ENCODE data around the gene CD48. TPM values are rescaled to one million over a fixed set of nuclear protein-coding genes. Genes with fewer than 3 reads are reported as not detected.
"Not testable (repeated sequence)": the region's sequence is repeated elsewhere in the genome, so short reads cannot be mapped to it uniquely, and the experiment has no call there.

The CD48 gene
- polyA plus RNA-seq, 1 of the 3 experiments (the other 2 are of a cell fraction), result not detected

DNA sequence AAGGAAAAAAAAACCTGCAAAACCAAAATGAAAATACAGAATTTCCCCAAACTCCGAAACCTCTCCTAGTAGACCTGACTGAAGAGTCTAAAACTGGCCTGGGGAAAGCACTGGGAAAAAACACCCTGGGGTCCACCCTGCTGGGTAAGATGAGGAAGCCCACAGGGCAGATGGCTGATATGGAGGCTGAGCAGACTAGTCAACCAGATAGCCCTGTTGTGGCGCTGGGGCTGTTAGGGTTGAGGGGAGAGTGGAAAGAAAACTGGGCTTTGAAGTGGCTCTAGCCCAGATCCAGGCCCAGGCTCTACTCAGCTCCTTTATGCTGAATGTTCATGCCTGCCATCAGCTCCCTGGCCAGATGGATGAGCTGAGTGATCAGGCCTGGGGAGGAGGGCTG lies 58.0 kb downstream of the CD48 start (continued):
- TF ChIP-seq RFX5 (IDR thresholded peaks at IDR 0.05; ENCODE audit: low read length), result no peak
- no peak for TF ChIP-seq FOXJ3 (CRISPR knock-in tag; IDR thresholded peaks at IDR 0.05)
- no peak for TF ChIP-seq JUND (IDR thresholded peaks at IDR 0.05)
- no peak for TF ChIP-seq MEF2A (IDR thresholded peaks at IDR 0.05; ENCODE audit: borderline replicate concordance, low read depth)
- no peak for TF ChIP-seq NRF1 (IDR thresholded peaks at IDR 0.05; ENCODE audit: low read depth, low read length)

- Histone ChIP-seq H3K9ac (no peak overlapping the region), H3K79me2 (ENCODE audit: insufficient read depth) (no peaks in the 10 kb centered on the region), H3K27me3 (ENCODE audit: insufficient read depth) (peaks cover 8% of the 10 kb centered on the region; the same call in 1 of the 2 replicates), H3K36me3 (replicated peaks in 1 of 2; ENCODE audit: control insufficient read depth in 1 of 2, insufficient read depth in 2 of 2, low read length in 1 of 2) (no peaks in the 10 kb centered on the region), H2AFZ (ENCODE audit: low read depth) (no peak overlapping the region), H3K4me2 (no peak overlapping the region), H3K4me3 (ENCODE audit: low read depth in 2 of 2, low read length in 1 of 2) (no peak overlapping the region), H3K9me2 (no peaks in the 10 kb centered on the region), H3K27ac (ENCODE audit: low read depth in 2 of 2, low read length in 1 of 2) (no peak overlapping the region), H3K4me1 (ENCODE audit: control insufficient read depth in 1 of 2, insufficient read depth in 2 of 2, low read depth in 1 of 2, low read length in 1 of 2) (no peaks in the 10 kb centered on the region; a peak in 1 of 4 replicates), H3K9me3 (no peaks in the 10 kb centered on the region), H3F3A (replicated peaks; ENCODE audit: insufficient read depth) (no peaks in the 10 kb centered on the region), H4K20me1 (ENCODE audit: insufficient read depth) (no peaks in the 10 kb centered on the region)
- DNase-seq, result no peak
- POLR2A ChIA-PET, result no interaction called here
- CTCF ChIA-PET, result interaction anchor here (1.4 kb wide), 1 partner anchor 13 kb away, joined by 3 read pairs; no protein-coding TSS in a partner anchor
- WGBS (ENCODE audit: low lambda C conversion rate), result 7% methylated on average over 9 of the region's 9 CpGs
- TF ChIP-seq ELF1 (IDR thresholded peaks at IDR 0.05) (no peak), FOXM1 (IDR thresholded peaks at IDR 0.05; ENCODE audit: low read depth) (no peak)
Observed at GRCh38 chr1:160652924-160653619, 58.5 kb downstream of the CD48 start.

DNA sequence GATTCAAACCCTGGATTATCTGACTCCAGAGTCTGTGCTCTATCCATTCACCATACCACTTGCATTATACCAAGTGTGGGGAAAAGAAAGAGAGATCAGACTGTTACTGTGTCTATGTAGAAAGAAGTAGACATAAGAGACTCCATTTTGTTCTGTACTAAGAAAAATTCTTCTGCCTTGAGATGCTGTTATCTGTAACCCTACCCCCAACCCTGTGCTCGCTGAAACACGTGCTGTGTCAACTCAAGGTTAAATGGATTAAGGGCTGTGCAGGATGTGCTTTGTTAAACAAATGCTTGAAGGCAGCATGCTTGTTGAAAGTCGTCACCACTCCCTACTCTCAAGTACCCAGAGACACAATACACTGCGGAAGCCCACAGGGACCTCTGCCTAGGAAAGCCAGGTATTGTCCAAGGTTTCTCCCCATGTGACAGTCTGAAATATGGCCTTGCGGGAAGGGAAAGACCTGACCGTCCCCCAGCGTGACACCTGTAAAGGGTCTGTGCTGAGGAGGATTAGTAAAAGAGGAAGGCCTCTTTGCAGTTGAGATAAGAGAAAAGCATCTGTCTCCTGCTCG lies 59.5 kb downstream of the CD48 start:
- H2AFZ ChIP-seq (ENCODE audit: low read depth); H3K9me3 ChIP-seq; CTCF ChIA-PET; H3K9ac ChIP-seq; POLR2A ChIA-PET; H3F3A ChIP-seq (replicated peaks; ENCODE audit: insufficient read depth); DNase-seq; H3K4me3 ChIP-seq (ENCODE audit: low read depth in 2 of 2, low read length in 1 of 2); H3K4me2 ChIP-seq; H3K4me1 ChIP-seq (ENCODE audit: control insufficient read depth in 1 of 2, insufficient read depth in 2 of 2, low read depth in 1 of 2, low read length in 1 of 2); H3K36me3 ChIP-seq (replicated peaks in 1 of 2; ENCODE audit: control insufficient read depth in 1 of 2, insufficient read depth in 2 of 2, low read length in 1 of 2); H3K27ac ChIP-seq (ENCODE audit: low read depth in 2 of 2, low read length in 1 of 2); H3K27me3 ChIP-seq (ENCODE audit: insufficient read depth); H3K79me2 ChIP-seq (ENCODE audit: insufficient read depth); H3K9me2 ChIP-seq; H4K20me1 ChIP-seq (ENCODE audit: insufficient read depth): not testable (repeated sequence)
- 6% methylated on average over 8 of the region's 8 CpGs for WGBS (ENCODE audit: low lambda C conversion rate)

GRCh38 chr1:160651433-160652064 lies 60.1 kb downstream of the CD48 start:
- Histone ChIP-seq H3F3A (replicated peaks; ENCODE audit: insufficient read depth) (no peaks in the 10 kb centered on the region), H3K36me3 (replicated peaks in 1 of 2; ENCODE audit: control insufficient read depth in 1 of 2, insufficient read depth in 2 of 2, low read length in 1 of 2) (no peaks in the 10 kb centered on the region), H3K79me2 (ENCODE audit: insufficient read depth) (no peaks in the 10 kb centered on the region), H3K9me3 (no peaks in the 10 kb centered on the region), H3K4me3 (ENCODE audit: low read depth in 2 of 2, low read length in 1 of 2) (no peak overlapping the region), H3K27me3 (ENCODE audit: insufficient read depth) (peaks cover 8% of the 10 kb centered on the region; the same call in 1 of the 2 replicates), H3K4me1 (ENCODE audit: control insufficient read depth in 1 of 2, insufficient read depth in 2 of 2, low read depth in 1 of 2, low read length in 1 of 2) (no peaks in the 10 kb centered on the region; a peak in 1 of 4 replicates), H3K27ac (ENCODE audit: low read depth in 2 of 2, low read length in 1 of 2) (no peak overlapping the region), H3K9ac (no peak overlapping the region), H4K20me1 (ENCODE audit: insufficient read depth) (no peaks in the 10 kb centered on the region), H2AFZ (ENCODE audit: low read depth) (no peak overlapping the region), H3K4me2 (no peak overlapping the region), H3K9me2 (no peaks in the 10 kb centered on the region)
- 0% methylated on average over 1 of the region's 1 CpG for WGBS (ENCODE audit: low lambda C conversion rate)
- ChIA-PET POLR2A (no interaction called here), CTCF (no interaction called here)
- DNase-seq, result no peak
- TF ChIP-seq CHD2 (IDR thresholded peaks at IDR 0.05; ENCODE audit: low read length, partially characterized antibody) (no peak), SIN3A (IDR thresholded peaks at IDR 0.05; ENCODE audit: borderline replicate concordance, low read depth, low read length) (no peak), REST (IDR thresholded peaks at IDR 0.05; ENCODE audit: low read depth, low read length) (no peak), FOXM1 (IDR thresholded peaks at IDR 0.05; ENCODE audit: low read depth) (no peak)
